Lower leg skin (tissue), 4 donors: ENCODE results near the gene TAF11L4. TPM values are rescaled to one million over a fixed set of nuclear protein-coding genes. Genes with fewer than 3 reads are reported as not detected.

Experiments used
- total RNA-seq, 4 donors: library from RNA; depleted of rRNA; stranded (reverse); fragments of >200 nt; gene quantifications; one replicate each; pipeline ENCODE4 v1.1.0, GENCODE V29; 2016

TAF11L4 gene
- total RNA-seq, 4 donors from 2014 or later: not detected

Other genes with a start within 250 kb of the TAF11L4 start
- not detected for gene TAF11L2, start 23.6 kb upstream of the TAF11L4 start, total RNA-seq
- gene TAF11L3, start 3.4 kb upstream of the TAF11L4 start, total RNA-seq: not detected
- gene TAF11L5, start 3.4 kb downstream of the TAF11L4 start, total RNA-seq: not detected
- gene TAF11L6, start 6.9 kb downstream of the TAF11L4 start, total RNA-seq: not detected
- not detected for gene TAF11L7, start 64.0 kb downstream of the TAF11L4 start, total RNA-seq
- gene TAF11L8, start 69.2 kb downstream of the TAF11L4 start, total RNA-seq: not detected
- gene TAF11L9, start 72.6 kb downstream of the TAF11L4 start, total RNA-seq: not detected
- not detected for gene TAF11L10, start 76.0 kb downstream of the TAF11L4 start, total RNA-seq
- gene TAF11L11, start 82.4 kb downstream of the TAF11L4 start, total RNA-seq: under 1 TPM in 1 of 4 donors, not detected in 3; 0.19 TPM
- not detected for gene TAF11L12, start 88.6 kb downstream of the TAF11L4 start, total RNA-seq
- not detected for gene TAF11L13, start 110.3 kb downstream of the TAF11L4 start, total RNA-seq
- gene TAF11L14, start 112.7 kb downstream of the TAF11L4 start, total RNA-seq: not detected